ENCODE results near the gene USP36. TPM values are rescaled to one million over a fixed set of nuclear protein-coding genes. Genes with fewer than 3 reads are reported as not detected.

Gene USP36
- total and polyA plus RNA-seq, 9 of the 15 experiments (the other 6 are each of a cell fraction or from before 2014, with no cell fraction given), result 6.4 to 72.8 (median 22.5) TPM

DNA sequence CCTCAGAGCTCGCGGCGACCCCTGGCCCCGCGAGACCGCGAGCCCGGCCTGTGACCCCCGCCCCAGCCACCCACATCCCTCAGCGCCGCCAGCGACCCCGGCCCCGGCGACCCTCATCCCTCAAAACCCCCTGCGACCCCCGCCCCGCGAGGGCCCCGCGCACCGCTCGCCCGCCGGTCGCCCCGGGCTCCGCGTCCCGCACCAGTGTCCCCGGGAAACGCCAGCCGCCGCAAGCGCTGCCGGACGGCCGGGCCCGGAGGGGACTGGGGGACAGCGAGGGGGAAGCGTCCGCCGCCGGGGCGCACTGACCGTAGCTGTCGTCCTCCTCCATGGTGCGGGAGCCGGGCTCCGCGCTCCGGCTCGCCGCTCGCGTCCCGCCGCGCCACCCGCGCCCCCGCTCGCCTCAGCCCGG lies 58.7 kb downstream of the USP36 start, which contains the start of gene CYTH1 (continued):
- TF ChIP-seq RB1 (IDR thresholded peaks at IDR 0.05; ENCODE audit: low read depth) (0 out of 2 replicates have a peak, but pooled peaks have one; percentile 9), ZBTB7A (IDR thresholded peaks at IDR 0.05; ENCODE audit: borderline replicate concordance, control insufficient read depth, low read depth, low read length) (peak; percentile 77; the same call in 1 of the 2 replicates), E2F6 (IDR thresholded peaks at IDR 0.05; ENCODE audit: borderline replicate concordance in 1 of 2, extremely low read depth in 1 of 2, insufficient read depth in 1 of 2, insufficient read length in 1 of 2, low read depth in 1 of 2, low read length in 1 of 2, poor library complexity in 1 of 2, severe bottlenecking in 1 of 2) (peak in 1 of 2 experiments; percentile 25), RBFOX2 (IDR thresholded peaks at IDR 0.05; ENCODE audit: low read depth, low read length) (peak; percentile 65), SIN3A (IDR thresholded peaks at IDR 0.05; ENCODE audit: borderline replicate concordance in 2 of 2, control insufficient read depth in 1 of 2, low read depth in 2 of 2, low read length in 2 of 2) (0 out of 4 replicates have a peak, but pooled peaks of 1 of the 2 experiments have one; percentile 54), YY1 (IDR thresholded peaks at IDR 0.05; ENCODE audit: borderline replicate concordance in 1 of 3, control insufficient read depth in 1 of 3, extremely low read depth in 1 of 3, insufficient read depth in 3 of 3, insufficient read length in 1 of 3, insufficient replicate concordance in 2 of 3, low read depth in 1 of 3, low read length in 2 of 3) (peak in 1 of 3 experiments; percentile 42), KDM5B (IDR thresholded peaks at IDR 0.05; ENCODE audit: insufficient replicate concordance, low read depth, low read length) (peak; percentile 42), PKNOX1 (IDR thresholded peaks at IDR 0.05) (no peak)
- TF ChIP-seq, protein P1, sequence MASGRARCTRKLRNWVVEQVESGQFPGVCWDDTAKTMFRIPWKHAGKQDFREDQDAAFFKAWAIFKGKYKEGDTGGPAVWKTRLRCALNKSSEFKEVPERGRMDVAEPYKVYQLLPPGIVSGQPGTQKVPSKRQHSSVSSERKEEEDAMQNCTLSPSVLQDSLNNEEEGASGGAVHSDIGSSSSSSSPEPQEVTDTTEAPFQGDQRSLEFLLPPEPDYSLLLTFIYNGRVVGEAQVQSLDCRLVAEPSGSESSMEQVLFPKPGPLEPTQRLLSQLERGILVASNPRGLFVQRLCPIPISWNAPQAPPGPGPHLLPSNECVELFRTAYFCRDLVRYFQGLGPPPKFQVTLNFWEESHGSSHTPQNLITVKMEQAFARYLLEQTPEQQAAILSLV (tag; IDR thresholded peaks at IDR 0.05), result no peak

Data from K562 (cell line).